SU-DHL-6 (cell line): ENCODE measurements around the gene KCNK4.

Experiments used
- EZH2phosphoT487 ChIP-seq: fragments of 200-600 bp; sonication (generic), shearing (Covaris generic); conservative IDR thresholded peaks from 2 replicates; pipeline ENCODE4 v1.6.1; 2018; ENCODE audit warnings: mild to moderate bottlenecking, antibody characterized with exemption, low read length, moderate library complexity, mixed read lengths
- TF ChIP-seq, protein P1 (sequence below): fragments of 200-600 bp; sonication (generic); IDR thresholded peaks from one replicate; pipeline ENCODE4 v1.5.1; 2017; ENCODE audit warnings: antibody characterized with exemption, mild to moderate bottlenecking, low read length, moderate library complexity; ENCODE audit not compliant: insufficient read depth, poor library complexity, severe bottlenecking

DNA sequence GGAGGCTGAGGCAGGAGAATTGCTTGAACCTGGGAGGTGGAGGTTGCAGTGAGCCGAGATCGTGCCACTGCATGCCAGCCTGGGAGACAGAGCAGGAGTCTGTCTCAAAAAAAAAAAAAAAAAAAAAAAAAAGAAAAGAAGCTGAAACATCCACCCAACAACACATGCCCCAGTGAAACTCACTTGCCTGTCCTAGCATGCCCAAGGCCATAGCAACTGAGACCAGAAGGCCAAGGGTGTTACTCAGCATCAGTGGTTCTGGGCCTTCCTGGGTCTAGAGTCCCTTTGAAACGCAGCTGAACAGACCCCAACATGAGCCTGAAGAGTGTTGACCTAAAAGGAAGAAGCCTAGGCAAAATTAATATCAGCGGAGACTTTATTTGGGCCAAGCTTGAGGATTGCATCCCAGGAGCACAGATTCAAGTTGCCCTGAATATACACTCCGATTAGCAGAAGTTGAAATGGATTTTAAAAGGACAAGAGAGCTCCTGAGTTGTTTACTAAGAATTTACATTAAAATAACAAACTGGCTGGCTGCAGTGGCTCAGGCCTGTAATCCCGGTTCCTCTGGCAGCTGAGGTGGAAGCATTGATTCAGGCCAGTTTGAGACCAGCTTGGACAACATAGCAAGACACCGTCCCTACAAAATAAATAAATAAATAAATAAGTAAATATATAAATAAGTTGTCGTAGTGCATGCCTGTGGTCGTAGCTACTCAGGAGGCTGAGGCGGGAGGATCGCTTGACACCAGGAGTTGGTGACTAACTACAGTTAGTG, 33.8 kb downstream of the KCNK4 start:
- TF ChIP-seq, protein P1, sequence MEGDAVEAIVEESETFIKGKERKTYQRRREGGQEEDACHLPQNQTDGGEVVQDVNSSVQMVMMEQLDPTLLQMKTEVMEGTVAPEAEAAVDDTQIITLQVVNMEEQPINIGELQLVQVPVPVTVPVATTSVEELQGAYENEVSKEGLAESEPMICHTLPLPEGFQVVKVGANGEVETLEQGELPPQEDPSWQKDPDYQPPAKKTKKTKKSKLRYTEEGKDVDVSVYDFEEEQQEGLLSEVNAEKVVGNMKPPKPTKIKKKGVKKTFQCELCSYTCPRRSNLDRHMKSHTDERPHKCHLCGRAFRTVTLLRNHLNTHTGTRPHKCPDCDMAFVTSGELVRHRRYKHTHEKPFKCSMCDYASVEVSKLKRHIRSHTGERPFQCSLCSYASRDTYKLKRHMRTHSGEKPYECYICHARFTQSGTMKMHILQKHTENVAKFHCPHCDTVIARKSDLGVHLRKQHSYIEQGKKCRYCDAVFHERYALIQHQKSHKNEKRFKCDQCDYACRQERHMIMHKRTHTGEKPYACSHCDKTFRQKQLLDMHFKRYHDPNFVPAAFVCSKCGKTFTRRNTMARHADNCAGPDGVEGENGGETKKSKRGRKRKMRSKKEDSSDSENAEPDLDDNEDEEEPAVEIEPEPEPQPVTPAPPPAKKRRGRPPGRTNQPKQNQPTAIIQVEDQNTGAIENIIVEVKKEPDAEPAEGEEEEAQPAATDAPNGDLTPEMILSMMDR, result no peak
- TF ChIP-seq EZH2phosphoT487, result no peak
